ENCODE results near the gene FAM184B. TPM values are rescaled to one million over a fixed set of nuclear protein-coding genes. Genes with fewer than 3 reads are reported as not detected.
"Not testable (repeated sequence)": the region's sequence is repeated elsewhere in the genome, so short reads cannot be mapped to it uniquely, and the experiment has no call there.

The FAM184B gene
- total RNA-seq, 1 donor from 2014 or later, result 0.17 TPM

DNA sequence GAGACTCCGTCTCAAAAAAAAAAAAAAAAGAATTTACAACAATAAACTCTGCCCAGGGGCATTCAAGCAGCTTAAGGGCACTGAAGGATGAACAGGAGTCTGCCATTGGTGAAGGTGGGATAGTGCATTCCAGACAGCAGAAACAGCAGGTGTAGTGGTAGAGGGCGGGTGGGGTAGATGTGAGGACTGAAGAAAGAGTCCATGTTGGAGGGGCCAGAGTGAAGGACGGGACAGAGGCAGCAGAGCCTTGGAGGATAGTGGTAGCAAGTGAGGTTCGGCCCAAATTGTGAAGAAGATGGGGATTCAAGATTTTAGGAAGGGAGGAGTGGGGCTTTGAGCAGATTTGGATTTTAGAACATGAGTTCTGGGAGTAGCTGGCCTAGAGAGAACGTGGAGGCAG, 91.3 kb downstream of the FAM184B start:
- TF ChIP-seq CTCF (IDR thresholded peaks at IDR 0.05; ENCODE audit: unreplicated experiment), result no peak
- no peak overlapping the region for H3K4me3 Mint-ChIP-seq (ENCODE audit: low read depth)
- H3K36me3 Mint-ChIP-seq (ENCODE audit: insufficient read depth), result no peaks in the 10 kb centered on the region
- no peaks in the 10 kb centered on the region for H3K4me1 Mint-ChIP-seq (ENCODE audit: low read depth)
- no peaks in the 10 kb centered on the region for H3K9me3 Mint-ChIP-seq (ENCODE audit: low read depth)
- H3K27me3 Mint-ChIP-seq, result no peaks in the 10 kb centered on the region
- no peak overlapping the region for H3K27ac Mint-ChIP-seq
- DNase-seq (ENCODE audit: low spot score, unreplicated experiment), result no peak

GRCh38 chr4:17688011-17688441, 93.4 kb downstream of the FAM184B start:
- no peak overlapping the region for H3K4me3 Mint-ChIP-seq (ENCODE audit: low read depth)
- no peaks in the 10 kb centered on the region for H3K27me3 Mint-ChIP-seq
- no peak overlapping the region for H3K27ac Mint-ChIP-seq
- H3K9me3 Mint-ChIP-seq (ENCODE audit: low read depth), result no peaks in the 10 kb centered on the region
- no peaks in the 10 kb centered on the region for H3K4me1 Mint-ChIP-seq (ENCODE audit: low read depth)
- no peak for DNase-seq (ENCODE audit: low spot score, unreplicated experiment)
- no peak for TF ChIP-seq CTCF (IDR thresholded peaks at IDR 0.05; ENCODE audit: unreplicated experiment)
- no peaks in the 10 kb centered on the region for H3K36me3 Mint-ChIP-seq (ENCODE audit: insufficient read depth)

DNA sequence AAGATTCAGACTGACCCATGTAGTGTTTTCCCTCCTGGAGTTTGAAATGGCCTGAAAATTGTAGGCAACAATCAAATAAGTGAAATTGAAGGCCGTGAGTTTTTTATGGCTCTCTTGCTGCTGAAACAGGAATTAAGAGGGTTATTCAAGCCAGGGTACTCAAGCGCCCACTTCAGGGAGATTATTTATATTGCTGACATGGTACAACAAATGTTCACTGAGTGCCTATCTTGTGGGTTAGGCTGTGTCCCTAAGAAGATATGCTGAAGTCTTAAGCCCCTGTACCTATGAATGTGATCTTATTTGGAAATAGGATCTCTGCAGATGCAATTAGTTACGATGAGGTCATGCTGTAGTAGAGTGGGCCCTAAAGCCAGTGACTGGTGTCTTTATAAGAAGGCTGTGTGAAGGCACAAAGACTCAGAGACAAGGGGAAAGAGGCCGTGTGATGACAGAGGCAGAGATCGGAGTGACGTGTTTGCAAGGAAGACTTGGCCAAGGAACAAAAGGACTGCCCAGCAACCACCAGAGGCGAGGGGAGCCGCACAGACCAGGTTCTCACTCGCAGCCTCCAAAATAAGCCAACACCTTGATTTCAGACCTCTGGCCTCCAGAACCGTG, 94.1 kb downstream of the FAM184B start:
- Mint-ChIP-seq H3K27me3 (no peaks in the 10 kb centered on the region), H3K9me3 (ENCODE audit: low read depth) (no peaks in the 10 kb centered on the region), H3K27ac (no peak overlapping the region), H3K36me3 (ENCODE audit: insufficient read depth) (no peaks in the 10 kb centered on the region), H3K4me3 (ENCODE audit: low read depth) (no peak overlapping the region), H3K4me1 (ENCODE audit: low read depth) (no peaks in the 10 kb centered on the region)
- DNase-seq (ENCODE audit: low spot score, unreplicated experiment), result no peak
- TF ChIP-seq CTCF (IDR thresholded peaks at IDR 0.05; ENCODE audit: unreplicated experiment), result no peak

DNA sequence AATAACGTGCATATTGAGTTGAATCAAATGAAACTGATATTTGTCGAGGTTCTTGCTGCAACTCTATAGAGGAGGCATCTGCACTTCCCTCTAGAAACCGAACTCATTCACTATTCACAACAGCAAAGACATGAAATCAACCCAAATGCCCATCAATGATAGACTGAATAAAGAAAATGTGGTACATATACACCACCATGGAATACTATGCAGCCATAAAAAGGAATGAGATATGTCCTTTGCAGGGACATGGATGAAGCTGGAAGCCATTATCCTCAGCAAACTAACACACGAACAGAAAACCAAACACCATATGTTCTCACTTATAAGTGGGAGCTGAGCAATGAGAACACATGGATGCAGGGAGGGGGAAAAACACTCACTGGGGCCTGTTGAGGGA, 96.8 kb downstream of the FAM184B start:
- H3K36me3 Mint-ChIP-seq (ENCODE audit: insufficient read depth); H3K4me1 Mint-ChIP-seq (ENCODE audit: low read depth); DNase-seq (ENCODE audit: low spot score, unreplicated experiment); H3K9me3 Mint-ChIP-seq (ENCODE audit: low read depth); H3K27ac Mint-ChIP-seq; H3K4me3 Mint-ChIP-seq (ENCODE audit: low read depth); H3K27me3 Mint-ChIP-seq: not testable (repeated sequence)

DNA sequence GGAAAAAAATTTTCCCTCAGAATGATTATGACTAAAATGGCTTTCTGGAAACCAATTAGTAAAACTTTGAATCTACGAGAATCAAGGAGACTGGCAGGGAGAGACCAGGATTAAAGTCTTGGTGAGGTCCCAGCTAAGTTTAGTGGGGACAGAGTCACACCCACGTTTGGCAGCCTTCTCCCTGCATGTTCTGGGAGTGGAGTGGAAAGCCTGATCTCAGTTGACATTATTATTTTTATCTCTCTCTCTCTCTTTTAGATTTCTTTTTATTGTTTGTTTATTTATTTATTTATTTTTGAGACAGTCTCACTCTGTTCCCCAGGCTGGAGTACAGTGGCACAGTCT, 99.2 kb downstream of the FAM184B start:
- H3K36me3 Mint-ChIP-seq (ENCODE audit: insufficient read depth), result no peaks in the 10 kb centered on the region
- H3K27ac Mint-ChIP-seq, result no peak overlapping the region
- no peaks in the 10 kb centered on the region for H3K4me1 Mint-ChIP-seq (ENCODE audit: low read depth)
- TF ChIP-seq CTCF (IDR thresholded peaks at IDR 0.05; ENCODE audit: unreplicated experiment), result no peak
- no peaks in the 10 kb centered on the region for H3K27me3 Mint-ChIP-seq
- H3K4me3 Mint-ChIP-seq (ENCODE audit: low read depth), result no peak overlapping the region
- no peak for DNase-seq (ENCODE audit: low spot score, unreplicated experiment)
- H3K9me3 Mint-ChIP-seq (ENCODE audit: low read depth), result peaks cover 21% of the 10 kb centered on the region

All from progenitor cell of endocrine pancreas (in vitro differentiated cells).